Duodenal mucosa (tissue), 2 donors: ENCODE results near the gene GPR35.

Source experiments
- H3K27ac ChIP-seq: one replicate; pipeline ENCODE4 v1.7.0; 2013; ENCODE audit warnings: low read depth, low read length
- H3K27me3 ChIP-seq, 2 donors: one replicate each; pipeline ENCODE4 v1.7.0; 2013; ENCODE audit warnings: low read length in 2 of 2, control low read depth in 1 of 2; ENCODE audit not compliant: insufficient read depth in 2 of 2, control insufficient read depth in 1 of 2
- H3K36me3 ChIP-seq, 2 donors: one replicate each; pipeline ENCODE4 v1.7.0; 2013; ENCODE audit warnings: low read length in 2 of 2, control low read depth in 1 of 2; ENCODE audit not compliant: insufficient read depth in 2 of 2, control insufficient read depth in 1 of 2
- H3K4me1 ChIP-seq, 2 donors: one replicate each; pipeline ENCODE4 v1.7.0; 2013; ENCODE audit warnings: low read length in 2 of 2, control low read depth in 1 of 2; ENCODE audit not compliant: insufficient read depth in 2 of 2, control insufficient read depth in 1 of 2
- H3K4me3 ChIP-seq, 2 donors: one replicate each; pipeline ENCODE4 v1.7.0; 2013; ENCODE audit warnings: low read length in 2 of 2, low read depth in 1 of 2
- H3K9ac ChIP-seq, 2 donors: one replicate each; pipeline ENCODE4 v1.7.0; 2013; ENCODE audit warnings: low read length in 2 of 2, low read depth in 1 of 2
- H3K9me3 ChIP-seq, 2 donors: one replicate each; pipeline ENCODE4 v1.7.0; 2013; ENCODE audit warnings: low read length in 2 of 2, control low read depth in 1 of 2; ENCODE audit not compliant: control insufficient read depth in 1 of 2

GPR35 gene

GRCh38 chr2:240629968-240630770 lies 4.9 kb downstream of the GPR35 start:
- Histone ChIP-seq H3K27ac (no peak overlapping the region), H3K27me3 (no peaks in the 10 kb centered on the region), H3K4me3 (no peak overlapping the region), H3K36me3 (peaks cover 8 to 43% of the 10 kb centered on the region in 2 donors), H3K4me1 (peaks cover 0 to 8% of the 10 kb centered on the region in 2 donors), H3K9ac (no peak overlapping the region), H3K9me3 (peaks cover 0 to 8% of the 10 kb centered on the region in 2 donors)

DNA sequence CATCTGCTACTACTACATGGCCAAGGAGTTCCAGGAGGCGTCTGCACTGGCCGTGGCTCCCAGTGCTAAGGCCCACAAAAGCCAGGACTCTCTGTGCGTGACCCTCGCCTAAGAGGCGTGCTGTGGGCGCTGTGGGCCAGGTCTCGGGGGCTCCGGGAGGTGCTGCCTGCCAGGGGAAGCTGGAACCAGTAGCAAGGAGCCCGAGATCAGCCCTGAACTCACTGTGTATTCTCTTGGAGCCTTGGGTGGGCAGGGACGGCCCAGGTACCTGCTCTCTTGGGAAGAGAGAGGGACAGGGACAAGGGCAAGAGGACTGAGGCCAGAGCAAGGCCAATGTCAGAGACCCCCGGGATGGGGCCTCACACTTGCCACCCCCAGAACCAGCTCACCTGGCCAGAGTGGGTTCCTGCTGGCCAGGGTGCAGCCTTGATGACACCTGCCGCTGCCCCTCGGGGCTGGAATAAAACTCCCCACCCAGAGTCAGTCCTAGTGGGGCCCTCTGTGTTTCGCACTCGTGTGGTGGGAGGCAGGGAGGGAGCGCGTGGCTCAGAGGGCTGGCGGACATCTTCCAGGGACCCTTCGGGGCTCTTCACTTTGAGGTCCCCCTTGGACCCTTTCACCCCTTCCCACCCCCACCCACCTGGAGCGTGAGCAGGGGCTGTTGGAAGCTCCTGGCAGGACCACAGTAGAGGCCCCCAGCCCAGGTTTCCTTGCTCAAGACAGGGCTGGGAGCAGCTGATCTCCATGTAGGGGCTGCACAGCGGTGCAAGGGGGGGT lies 5.7 kb downstream of the GPR35 start:
- Histone ChIP-seq H3K9me3 (peaks cover 0 to 8% of the 10 kb centered on the region in 2 donors), H3K4me1 (peaks cover 0 to 8% of the 10 kb centered on the region in 2 donors), H3K4me3 (no peak overlapping the region), H3K9ac (no peak overlapping the region), H3K36me3 (peaks cover 8 to 43% of the 10 kb centered on the region in 2 donors), H3K27ac (no peak overlapping the region), H3K27me3 (no peaks in the 10 kb centered on the region)

DNA sequence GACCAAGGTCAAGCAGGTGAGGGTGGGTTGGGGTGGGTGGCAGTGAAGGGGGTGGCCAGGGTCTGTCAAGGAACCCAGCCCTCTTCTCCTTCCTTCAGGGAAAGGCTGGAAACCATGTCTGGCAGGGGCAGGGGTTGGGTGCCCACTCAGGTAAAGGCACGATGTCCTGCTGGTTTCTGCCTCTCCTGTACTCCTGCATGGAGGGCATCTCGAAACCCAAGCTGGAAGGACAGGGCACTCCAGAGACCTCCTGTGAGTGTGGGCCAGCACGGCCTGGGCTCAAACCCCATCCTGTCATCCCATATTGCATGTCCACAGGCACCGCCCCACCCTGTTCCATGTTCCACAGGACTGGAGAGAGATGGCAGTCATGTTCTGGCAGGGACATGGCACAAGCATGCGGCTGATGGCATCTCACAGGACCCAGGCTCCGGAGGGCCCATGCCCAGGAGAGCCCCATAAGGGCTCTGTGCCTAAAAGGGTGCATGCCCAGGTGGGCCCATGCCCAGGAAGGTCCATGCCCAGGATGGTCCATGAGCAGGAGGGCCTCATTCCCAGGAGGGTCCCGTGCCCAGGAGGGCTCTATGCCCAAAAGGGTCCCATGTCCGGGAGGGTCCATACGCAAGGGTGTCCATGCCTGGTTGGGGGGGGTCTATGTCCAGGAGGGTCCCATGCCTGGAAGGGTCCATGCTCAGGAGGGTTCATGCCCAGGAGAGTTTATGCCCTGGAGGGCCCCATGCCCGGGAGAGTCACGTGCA lies 6.4 kb downstream of the GPR35 start:
- Histone ChIP-seq H3K9me3 (peaks cover 0 to 8% of the 10 kb centered on the region in 2 donors), H3K4me1 (peaks cover 0 to 4% of the 10 kb centered on the region in 2 donors), H3K9ac (no peak overlapping the region), H3K36me3 (peaks cover 8 to 39% of the 10 kb centered on the region in 2 donors), H3K4me3 (no peak overlapping the region), H3K27me3 (no peaks in the 10 kb centered on the region), H3K27ac (no peak overlapping the region)

GRCh38 chr2:240632306-240632721 lies 7.0 kb downstream of the GPR35 start:
- H3K27me3 ChIP-seq = no peaks in the 10 kb centered on the region
- no peak overlapping the region for H3K27ac ChIP-seq
- H3K9me3 ChIP-seq = peaks cover 0 to 8% of the 10 kb centered on the region in 2 donors
- peaks cover 8 to 38% of the 10 kb centered on the region in 2 donors for H3K36me3 ChIP-seq
- no peak overlapping the region for H3K4me3 ChIP-seq
- H3K4me1 ChIP-seq = no peaks in the 10 kb centered on the region
- H3K9ac ChIP-seq = no peak overlapping the region

- Histone ChIP-seq H3K27me3 (no peaks in the 10 kb centered on the region), H3K36me3 (peaks cover 0 to 11% of the 10 kb centered on the region in 2 donors), H3K27ac (no peak overlapping the region), H3K9ac (no peak overlapping the region), H3K9me3 (peaks cover 0 to 8% of the 10 kb centered on the region in 2 donors), H3K4me1 (no peaks in the 10 kb centered on the region), H3K4me3 (no peak overlapping the region)
Measured at GRCh38 chr2:240635121-240635997, 10.1 kb downstream of the GPR35 start.

- H3K27me3 ChIP-seq = no peaks in the 10 kb centered on the region
- no peak overlapping the region for H3K27ac ChIP-seq
- H3K36me3 ChIP-seq = peaks cover 0 to 5% of the 10 kb centered on the region in 2 donors
- H3K9ac ChIP-seq = no peak overlapping the region
- H3K9me3 ChIP-seq = peaks cover 0 to 8% of the 10 kb centered on the region in 2 donors
- H3K4me1 ChIP-seq = no peaks in the 10 kb centered on the region
- H3K4me3 ChIP-seq = no peak overlapping the region
Measured at GRCh38 chr2:240635998-240636547, 10.8 kb downstream of the GPR35 start.

DNA sequence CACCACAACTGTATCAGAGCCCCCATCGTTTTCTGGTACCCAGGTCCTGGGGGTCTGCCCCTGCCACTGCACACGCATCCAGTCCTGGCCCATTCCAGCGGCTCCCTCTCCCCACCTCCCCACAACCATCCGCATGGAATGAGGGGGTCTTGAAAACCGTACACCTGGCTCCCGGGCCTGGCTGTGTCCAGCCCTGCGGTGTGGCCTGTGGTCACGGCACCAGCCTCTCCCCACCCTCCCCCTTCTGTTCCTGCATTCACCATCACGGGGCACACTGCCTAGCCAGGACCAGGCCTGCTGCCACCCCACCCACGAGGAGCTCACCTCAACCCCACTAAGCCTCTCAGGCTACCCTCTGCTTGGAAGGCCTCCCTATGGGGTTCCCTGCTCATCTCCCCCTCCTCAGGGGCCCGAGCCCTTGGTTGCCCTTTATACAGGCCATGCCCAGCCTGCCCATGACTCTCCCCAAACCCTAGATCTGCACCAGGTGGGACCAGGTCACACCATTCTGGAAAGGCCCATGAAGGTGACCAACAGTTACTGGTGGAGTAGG lies 11.4 kb downstream of the GPR35 start:
- H3K27ac ChIP-seq = no peak overlapping the region
- no peaks in the 10 kb centered on the region for H3K4me1 ChIP-seq
- H3K9me3 ChIP-seq = peaks cover 0 to 8% of the 10 kb centered on the region in 2 donors

GRCh38 chr2:240637116-240637900 lies 12.0 kb downstream of the GPR35 start:
- H3K4me3 ChIP-seq = no peak overlapping the region
- H3K4me1 ChIP-seq = no peaks in the 10 kb centered on the region
- no peak overlapping the region for H3K9ac ChIP-seq
- no peak overlapping the region for H3K27ac ChIP-seq
- H3K9me3 ChIP-seq = peaks cover 0 to 8% of the 10 kb centered on the region in 2 donors
- no peaks in the 10 kb centered on the region for H3K27me3 ChIP-seq
- H3K36me3 ChIP-seq = no peaks in the 10 kb centered on the region

More for the DNA sequence above, 11.4 kb downstream of the GPR35 start:
- H3K27me3 ChIP-seq = no peaks in the 10 kb centered on the region
- peaks cover 0 to 5% of the 10 kb centered on the region in 2 donors for H3K36me3 ChIP-seq
- H3K4me3 ChIP-seq = no peak overlapping the region
- no peak overlapping the region for H3K9ac ChIP-seq
